Endodermal cell (in vitro differentiated cells): ENCODE measurements around the gene BTBD2. TPM values are rescaled to one million over a fixed set of nuclear protein-coding genes. Genes with fewer than 3 reads are reported as not detected.

Experiments
- DNase-seq: peaks from one replicate; pipeline ENCODE4 v3.0.0-alpha.2; 2017
- H3K27ac ChIP-seq: 2 replicates; pipeline ENCODE4 v1.5.1; 2013; ENCODE audit warnings: mild to moderate bottlenecking, low read depth, low read length, moderate library complexity
- H3K27me3 ChIP-seq: 2 replicates; pipeline ENCODE4 v1.6.1; 2013; ENCODE audit warnings: mild to moderate bottlenecking, low read length, moderate library complexity; ENCODE audit not compliant: insufficient read depth, control insufficient read depth, poor library complexity, severe bottlenecking
- H3K36me3 ChIP-seq: 2 replicates; pipeline ENCODE4 v1.7.0; 2013; ENCODE audit warnings: mild to moderate bottlenecking, low read length, moderate library complexity; ENCODE audit not compliant: control insufficient read depth, insufficient read depth
- H3K4me1 ChIP-seq: one replicate; pipeline ENCODE4 v1.7.0; 2013; ENCODE audit warnings: low read length; ENCODE audit not compliant: control insufficient read depth, insufficient read depth
- H3K4me3 ChIP-seq: 2 replicates; pipeline ENCODE4 v1.5.1; 2013; ENCODE audit warnings: mild to moderate bottlenecking, low read length, moderate library complexity
- H3K9ac ChIP-seq: 2 replicates; pipeline ENCODE4 v1.6.1; 2013; ENCODE audit warnings: mild to moderate bottlenecking, low read length, moderate library complexity; ENCODE audit not compliant: poor library complexity, severe bottlenecking; ENCODE audit errors: extremely low read depth
- H3K9me3 ChIP-seq: 2 replicates; pipeline ENCODE4 v1.6.1; 2013; ENCODE audit warnings: mild to moderate bottlenecking, low read length, moderate library complexity; ENCODE audit not compliant: control insufficient read depth
- H3K27ac Mint-ChIP-seq: 2 replicates; pipeline ENCODE4 v1.8.0; 2020; ENCODE audit warnings: mixed read lengths
- H3K27me3 Mint-ChIP-seq: 2 replicates; pipeline ENCODE4 v1.8.0; 2021; ENCODE audit warnings: mild to moderate bottlenecking, mixed read lengths; ENCODE audit not compliant: insufficient read depth
- H3K36me3 Mint-ChIP-seq: 2 replicates; pipeline ENCODE4 v1.8.0; 2020; ENCODE audit warnings: low read depth, mixed read lengths
- H3K4me1 Mint-ChIP-seq: 2 replicates; pipeline ENCODE4 v1.8.0; 2020; ENCODE audit warnings: mixed read lengths
- H3K4me3 Mint-ChIP-seq: 2 replicates; pipeline ENCODE4 v1.8.0; 2020; ENCODE audit warnings: mild to moderate bottlenecking, moderate library complexity, mixed read lengths
- H3K9me3 Mint-ChIP-seq: 2 replicates; pipeline ENCODE4 v1.8.0; 2020; ENCODE audit warnings: mild to moderate bottlenecking, mixed read lengths
- CTCF ChIP-seq: fragments of 200-600 bp; sonication (generic); conservative IDR thresholded peaks from 2 replicates; pipeline ENCODE4 v1.5.0; 2021; ENCODE audit warnings: antibody characterized with exemption, mild to moderate bottlenecking
- WGBS, 2 experiments: methylation state at CpG; one replicate each; pipeline versions ENCODE4 v1.1.5 to v1.1.7; 2013; ENCODE audit warnings: missing lambda C conversion rate in 2 of 2, mixed read lengths in 1 of 2; ENCODE audit not compliant: insufficient coverage in 1 of 2, insufficient read length in 1 of 2; 5-methylcytosine and 5-hydroxymethylcytosine counted together
- long read RNA-seq, 4 experiments: library from polyadenylated mRNA in 2 of 4; library from RNA in 1 of 4; library from capped mRNA in 1 of 4; stranded (forward) in 3 of 4; unstranded in 1 of 4; transcript quantifications; one replicate each; pipeline ENCODE4 v2.0.0, GENCODE V29; 2020 to 2021; ENCODE audit warnings: inconsistent platforms in 1 of 4
- polyA plus RNA-seq, 2 experiments: library from polyadenylated mRNA; stranded (reverse); fragments of 50-300 nt; gene quantifications; one replicate each; pipeline ENCODE4 v1.2.3, GENCODE V29; 2013
- total RNA-seq, 2 donors: library from RNA; stranded (reverse); fragmentation: NEBNext Ultra II Directional in 1 of 2; extraction: Animal tissue kit (Norgen Biotek cat#: 25700) in 1 of 2; gene quantifications; 2 replicates in 1 of 2; 3 replicates in 1 of 2; pipeline ENCODE4 v1.2.1, GENCODE V29; 2021

Gene BTBD2
- 100 to 1,000 TPM; 107 to 112 TPM for total RNA-seq
- polyA plus RNA-seq (2013, experiment 1 of 2) = 113 TPM
- 99.4 TPM for polyA plus RNA-seq (2013, experiment 2 of 2)
- long read RNA-seq, experiment 1, transcript BTBD2-201 (9 exons, 2,649 nt) = major isoform, 26 of 68 reads
- long read RNA-seq, experiment 1, partial matches to known transcripts = 39 of 68 reads
- long read RNA-seq, experiment 1, other reads (novel, unspliced or antisense) = 1 of 68 reads
- long read RNA-seq, experiment 2, transcript BTBD2-201 (9 exons, 2,649 nt) = major isoform, 226 of 253 reads
- long read RNA-seq, experiment 2, partial matches to known transcripts = 16 of 253 reads
- long read RNA-seq, experiment 2, other reads (novel, unspliced or antisense) = 8 of 253 reads
- long read RNA-seq, experiment 3, partial matches to known transcripts = 6 of 12 reads
- long read RNA-seq, experiment 3, other reads (novel, unspliced or antisense) = 1 of 12 reads
- long read RNA-seq, experiment 4 = 0 reads

DNA sequence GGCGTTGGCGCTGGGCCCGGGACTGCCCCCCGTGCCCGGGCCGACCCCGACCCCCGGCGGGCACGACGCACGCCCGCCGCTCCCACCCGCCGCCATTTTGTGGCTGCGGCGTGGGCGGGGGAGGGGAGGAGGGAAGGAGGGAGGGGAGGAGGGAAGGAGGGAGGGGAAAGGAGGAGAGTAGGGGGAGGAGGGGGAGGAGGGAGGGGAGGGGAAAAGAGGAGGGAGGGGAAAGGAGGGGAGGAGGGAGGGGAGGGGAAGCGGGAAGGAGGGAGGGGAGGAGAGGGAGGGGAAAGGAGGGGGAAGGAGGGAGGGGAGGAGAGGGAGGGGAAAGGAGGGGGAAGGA, at the start of gene BTBD2:
BTBD2 (minus strand) TSS at position 107 of the 343 bp plus-strand sequence; CDS start at position 96, 11 bp downstream.
- H3K4me3 ChIP-seq = peak within 1 kb of the TSS; percentile 80
- H3K27ac Mint-ChIP-seq = no peak within 1 kb of the TSS
- no peaks in the 10 kb centered on the region for H3K27me3 ChIP-seq
- H3K27me3 Mint-ChIP-seq = no peaks in the 10 kb centered on the region
- H3K9me3 Mint-ChIP-seq = no peaks in the 10 kb centered on the region
- peak within 1 kb of the TSS; percentile 55 for H3K4me3 Mint-ChIP-seq
- TF ChIP-seq CTCF = no peak
- 0% methylated on average over 8 of the region's 20 CpGs; no CpG with 5 or more reads in 1 of the 2 experiments for WGBS, 2 experiments
- H3K27ac ChIP-seq = no peak within 1 kb of the TSS
- H3K4me1 ChIP-seq = no peaks in the 10 kb centered on the region
- H3K36me3 Mint-ChIP-seq = peaks cover 21% of the 10 kb centered on the region
- DNase-seq = peak; percentile 72
- H3K36me3 ChIP-seq = peaks cover 5% of the 10 kb centered on the region
- H3K4me1 Mint-ChIP-seq = no peaks in the 10 kb centered on the region
- H3K9me3 ChIP-seq = no peaks in the 10 kb centered on the region
- H3K9ac ChIP-seq = peak within 1 kb of the TSS; percentile 49

DNA sequence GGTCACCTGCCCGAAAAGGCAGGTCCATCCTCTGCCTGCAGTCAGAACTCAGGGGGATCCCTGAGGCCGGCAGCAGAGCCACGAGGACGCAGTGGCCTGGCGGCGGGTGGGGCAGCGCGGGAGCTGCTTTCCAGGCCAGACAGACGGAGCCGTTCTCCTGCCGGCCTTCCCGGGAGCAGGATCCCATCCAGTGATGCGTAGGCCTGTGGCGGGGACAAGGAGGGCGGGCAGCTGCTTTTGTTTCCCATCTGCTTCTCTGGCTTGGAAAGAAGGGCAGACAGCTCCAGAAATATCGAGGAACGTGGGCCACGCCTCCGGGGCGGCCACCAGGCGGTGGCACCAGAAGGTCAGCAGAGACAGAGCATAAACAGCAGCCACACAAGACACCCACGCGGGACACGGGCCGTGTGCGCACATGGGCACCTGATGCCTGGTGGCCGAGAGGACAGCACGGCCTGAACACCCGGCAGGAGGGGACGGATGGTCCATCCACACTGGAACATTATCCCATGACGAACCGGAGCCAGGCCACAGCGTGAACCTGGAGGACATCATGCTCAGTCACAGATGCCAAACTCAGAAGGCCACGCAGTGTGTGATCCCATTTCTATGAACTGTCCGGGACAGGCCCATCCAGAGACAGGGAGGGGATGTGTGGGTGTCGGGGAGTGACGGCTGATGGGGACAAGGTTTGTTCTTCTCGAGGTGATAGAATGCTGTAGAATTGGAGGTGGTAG, 49.4 kb upstream of the BTBD2 start:
- Mint-ChIP-seq H3K27me3 (no peaks in the 10 kb centered on the region), H3K9me3 (no peaks in the 10 kb centered on the region)
- 91 to 95% methylated on average over 27 to 38 of the region's 38 CpGs for WGBS, 2 experiments

More for the DNA sequence above, 49.4 kb upstream of the BTBD2 start:
- no peaks in the 10 kb centered on the region for H3K36me3 Mint-ChIP-seq
- no peak overlapping the region for H3K27ac Mint-ChIP-seq
- H3K4me3 Mint-ChIP-seq = no peak overlapping the region
- Histone ChIP-seq H3K4me3 (no peak overlapping the region), H3K27me3 (no peaks in the 10 kb centered on the region), H3K9ac (no peak overlapping the region), H3K4me1 (peaks cover under 1% of the 10 kb centered on the region), H3K27ac (peak overlapping the region; percentile 59), H3K9me3 (no peaks in the 10 kb centered on the region), H3K36me3 (no peaks in the 10 kb centered on the region)
- H3K4me1 Mint-ChIP-seq = peaks cover 10% of the 10 kb centered on the region
- no peak for DNase-seq
- TF ChIP-seq CTCF = no peak
